H9 (cell line): ENCODE measurements around the gene GASK1B. TPM values are rescaled to one million over a fixed set of nuclear protein-coding genes. Genes with fewer than 3 reads are reported as not detected.

Experiments used
- DNase-seq: peaks from one replicate; pipeline ENCODE4 v3.0.0-alpha.2; 2017
- H2AFZ ChIP-seq: one replicate; pipeline ENCODE4 v1.6.1; 2013; ENCODE audit warnings: mild to moderate bottlenecking, low read length, control low read depth, moderate library complexity
- H2AK5ac ChIP-seq: 2 replicates; pipeline ENCODE4 v1.6.1; 2013; ENCODE audit warnings: low read length, control low read depth, mixed read lengths; ENCODE audit not compliant: insufficient read length
- H2BK120ac ChIP-seq: one replicate; pipeline ENCODE4 v1.6.1; 2013; ENCODE audit warnings: low read depth, mild to moderate bottlenecking, low read length, control low read depth, inconsistent platforms; ENCODE audit not compliant: poor library complexity, severe bottlenecking
- H2BK12ac ChIP-seq: 2 replicates; pipeline ENCODE4 v1.6.1; 2013; ENCODE audit warnings: low read length, control low read depth, mixed read lengths, low read depth; ENCODE audit not compliant: insufficient read length
- H2BK15ac ChIP-seq: 2 replicates; pipeline ENCODE4 v1.6.1; 2013; ENCODE audit warnings: low read depth, low read length, control low read depth
- H2BK20ac ChIP-seq: one replicate; pipeline ENCODE4 v1.6.1; 2013; ENCODE audit warnings: low read depth, mild to moderate bottlenecking, low read length, control low read depth, inconsistent platforms; ENCODE audit not compliant: poor library complexity, severe bottlenecking
- H2BK5ac ChIP-seq: 2 replicates; pipeline ENCODE4 v1.6.1; 2013; ENCODE audit warnings: low read length, control low read depth, mixed read lengths; ENCODE audit not compliant: insufficient read length
- H3K14ac ChIP-seq: 2 replicates; pipeline ENCODE4 v1.6.1; 2013; ENCODE audit warnings: low read length, control low read depth; ENCODE audit not compliant: insufficient read depth
- H3K18ac ChIP-seq: 2 replicates; pipeline ENCODE4 v1.6.1; 2013; ENCODE audit warnings: low read depth, mild to moderate bottlenecking, mixed read lengths, low read length, control low read depth; ENCODE audit not compliant: insufficient read length
- H3K23ac ChIP-seq: 2 replicates; pipeline ENCODE4 v1.6.1; 2013; ENCODE audit warnings: low read length, control low read depth, mixed read lengths, low read depth; ENCODE audit not compliant: insufficient read length
- H3K23me2 ChIP-seq: 2 replicates; pipeline ENCODE4 v1.6.1; 2013; ENCODE audit warnings: low read depth, mild to moderate bottlenecking, mixed read lengths, low read length, control low read depth; ENCODE audit not compliant: insufficient read length, poor library complexity, severe bottlenecking
- H3K27ac ChIP-seq: 2 replicates; pipeline ENCODE4 v1.5.1; 2013; ENCODE audit warnings: low read length, control low read depth, mixed read lengths, low read depth; ENCODE audit not compliant: insufficient read length
- H3K27me3 ChIP-seq: 2 replicates; pipeline ENCODE4 v1.6.1; 2013; ENCODE audit warnings: low read length, control low read depth, inconsistent platforms; ENCODE audit not compliant: insufficient read depth
- H3K4ac ChIP-seq: 2 replicates; pipeline ENCODE4 v1.6.1; 2013; ENCODE audit warnings: low read depth, mild to moderate bottlenecking, control low read depth, inconsistent platforms, low read length, moderate library complexity
- H3K4me1 ChIP-seq: 2 replicates; pipeline ENCODE4 v1.6.1; 2013; ENCODE audit warnings: low read length, control low read depth, inconsistent platforms; ENCODE audit not compliant: insufficient read depth
- H3K4me2 ChIP-seq: 2 replicates; pipeline ENCODE4 v1.6.1; 2013; ENCODE audit warnings: low read length, control low read depth, mixed read lengths; ENCODE audit not compliant: insufficient read length, insufficient read depth
- H3K56ac ChIP-seq: 2 replicates; pipeline ENCODE4 v1.6.1; 2013; ENCODE audit warnings: low read depth, mild to moderate bottlenecking, mixed read lengths, low read length, control low read depth; ENCODE audit not compliant: insufficient read length
- H3K79me1 ChIP-seq: 2 replicates; pipeline ENCODE4 v1.6.1; 2013; ENCODE audit warnings: low read depth, mild to moderate bottlenecking, moderate library complexity, low read length, control low read depth, inconsistent platforms; ENCODE audit not compliant: insufficient read depth, poor library complexity, severe bottlenecking
- H3K79me2 ChIP-seq: 2 replicates; pipeline ENCODE4 v1.6.1; 2013; ENCODE audit warnings: low read length, control low read depth, inconsistent platforms; ENCODE audit not compliant: insufficient read depth
- H3K9ac ChIP-seq: 2 replicates; pipeline ENCODE4 v1.6.1; 2013; ENCODE audit warnings: low read length, control low read depth, mixed read lengths; ENCODE audit not compliant: insufficient read length; ENCODE audit errors: extremely low read depth
- H3K9me3 ChIP-seq: one replicate; pipeline ENCODE4 v1.6.1; 2013; ENCODE audit warnings: low read depth, low read length, inconsistent platforms; ENCODE audit not compliant: control insufficient read depth
- H3T11ph ChIP-seq: one replicate; pipeline ENCODE4 v1.6.1; 2013; ENCODE audit warnings: mild to moderate bottlenecking, low read length, control low read depth, inconsistent platforms
- H4K20me1 ChIP-seq: one replicate; pipeline ENCODE4 v1.6.1; 2013; ENCODE audit not compliant: control insufficient read depth, insufficient read length, insufficient read depth
- H4K5ac ChIP-seq: 2 replicates; pipeline ENCODE4 v1.6.1; 2013; ENCODE audit warnings: low read depth, mild to moderate bottlenecking, mixed read lengths, low read length, control low read depth; ENCODE audit not compliant: insufficient read length
- H4K8ac ChIP-seq: replicated peaks from 2 replicates; pipeline ENCODE4 v1.6.1; 2013; ENCODE audit warnings: low read length, control low read depth, mixed read lengths, low read depth; ENCODE audit not compliant: insufficient read length
- H4K91ac ChIP-seq: 2 replicates; pipeline ENCODE4 v1.6.1; 2013; ENCODE audit warnings: low read depth, mild to moderate bottlenecking, moderate library complexity, mixed read lengths, low read length, control low read depth; ENCODE audit not compliant: insufficient read length
- H3K27ac Mint-ChIP-seq, 3 experiments: 2 replicates in 2 of 3; 3 replicates in 1 of 3; pipeline ENCODE4 v1.8.0; 2020 to 2021; ENCODE audit warnings: mixed read lengths in 3 of 3, mild to moderate bottlenecking in 1 of 3, moderate library complexity in 1 of 3
- H3K27me3 Mint-ChIP-seq: 2 replicates; pipeline ENCODE4 v1.8.0; 2021; ENCODE audit warnings: low read depth, mild to moderate bottlenecking, moderate library complexity, mixed read lengths
- H3K36me3 Mint-ChIP-seq, 3 experiments: 2 replicates in 2 of 3; 3 replicates in 1 of 3; pipeline ENCODE4 v1.8.0; 2020 to 2021; ENCODE audit warnings: low read depth in 3 of 3, mixed read lengths in 3 of 3; ENCODE audit not compliant: insufficient read depth in 1 of 3
- H3K4me1 Mint-ChIP-seq, 2 experiments: 2 replicates each; pipeline ENCODE4 v1.8.0; 2020; ENCODE audit warnings: mixed read lengths in 2 of 2
- H3K4me3 Mint-ChIP-seq, 2 experiments: 2 replicates in 1 of 2; 3 replicates in 1 of 2; pipeline ENCODE4 v1.8.0; 2020 to 2021; ENCODE audit warnings: mild to moderate bottlenecking in 2 of 2, mixed read lengths in 2 of 2, moderate library complexity in 1 of 2
- H3K9me3 Mint-ChIP-seq, 2 experiments: 2 replicates in 1 of 2; 3 replicates in 1 of 2; pipeline ENCODE4 v1.8.0; 2020; ENCODE audit warnings: mild to moderate bottlenecking in 2 of 2, mixed read lengths in 2 of 2, moderate library complexity in 1 of 2
- CTCF ChIP-seq: fragments of 200-600 bp; sonication (generic); conservative IDR thresholded peaks from 3 replicates; pipeline ENCODE4 v1.8.0; 2021; ENCODE audit warnings: antibody characterized with exemption, mild to moderate bottlenecking
- WGBS: extraction: QIAGEN DNeasy Blood & Tissue Kit; methylation state at CpG from one replicate; pipeline ENCODE4 v1.1.7; 2013; ENCODE audit warnings: missing lambda C conversion rate, low lambda C conversion rate, mixed read lengths; ENCODE audit not compliant: insufficient read length; ENCODE audit errors: extremely low coverage; 5-methylcytosine and 5-hydroxymethylcytosine counted together
- total RNA-seq: library from RNA; stranded (reverse); gene quantifications from 2 replicates; pipeline ENCODE4 v1.2.1, GENCODE V29; 2021

GASK1B gene
- total RNA-seq, 1 experiment from 2014 or later, result not detected

GRCh38 chr4:158195297-158195696, 22.5 kb upstream of the GASK1B start:
- no peaks in the 10 kb centered on the region for H3K27me3 Mint-ChIP-seq
- no peaks in the 10 kb centered on the region for H3K23me2 ChIP-seq
- no peak overlapping the region for H2BK120ac ChIP-seq
- no peak overlapping the region for H2AFZ ChIP-seq
- H3K4me3 Mint-ChIP-seq, result no peak overlapping the region
- no peak for DNase-seq
- H3K4ac ChIP-seq, result no peak overlapping the region
- no peaks in the 10 kb centered on the region for H3K9me3 ChIP-seq
- WGBS, result no CpG with 5 or more reads among the region's 1 CpG
- no peak overlapping the region for H2BK15ac ChIP-seq
- H3K79me2 ChIP-seq, result no peaks in the 10 kb centered on the region
- no peak overlapping the region for H3K14ac ChIP-seq
- no peak overlapping the region for H4K8ac ChIP-seq
- H2AK5ac ChIP-seq, result no peak overlapping the region
- H2BK5ac ChIP-seq, result no peak overlapping the region
- no peak overlapping the region for H4K91ac ChIP-seq
- H3K9ac ChIP-seq, result no peak overlapping the region
- no peak overlapping the region for H3K27ac ChIP-seq
- no peaks in the 10 kb centered on the region for H3K4me1 ChIP-seq
- TF ChIP-seq CTCF, result no peak
- H3K18ac ChIP-seq, result no peak overlapping the region
- H3K56ac ChIP-seq, result no peak overlapping the region
- no peaks in the 10 kb centered on the region for H3K36me3 Mint-ChIP-seq
- no peaks in the 10 kb centered on the region for H3K79me1 ChIP-seq
- no peak overlapping the region for H2BK20ac ChIP-seq
- H3T11ph ChIP-seq, result no peak overlapping the region
- H3K9me3 Mint-ChIP-seq, result no peaks in the 10 kb centered on the region
- H3K4me1 Mint-ChIP-seq, result no peaks in the 10 kb centered on the region
- H2BK12ac ChIP-seq, result no peak overlapping the region
- no peak overlapping the region for H3K27ac Mint-ChIP-seq
- H3K27me3 ChIP-seq, result no peaks in the 10 kb centered on the region
- H4K20me1 ChIP-seq, result no peaks in the 10 kb centered on the region
- H4K5ac ChIP-seq, result no peak overlapping the region
- H3K23ac ChIP-seq, result no peak overlapping the region
- no peak overlapping the region for H3K4me2 ChIP-seq
